ENCODE measurements around the gene IRF8.

IRF8 gene

GRCh38 chr16:85861095-85861825 is 37.7 kb upstream of the IRF8 start:
- Histone ChIP-seq H3K36me3 (peaks cover 0 to 18% (median 0%) of the 10 kb centered on the region in 11 experiments; a peak in 4 of 22 replicates), H3K9me3 (replicated peaks in 1 of 11) (peaks cover 7 to 26% (median 21%) of the 10 kb centered on the region in 11 experiments; a peak in 20 of 22 replicates), H3K9ac (peak overlapping the region in 4 of 11 experiments; percentile 26 to 49 (median 34); a peak in 3 of 22 replicates), H3K4me3 (no peak overlapping the region), H3K4me2 (peak overlapping the region; percentile 53 to 93 (median 80); a peak in 18 of 22 replicates), H3K27ac (peak overlapping the region; percentile 40 to 99 (median 94); a peak in 18 of 22 replicates), H3K4me1 (peaks cover 41 to 81% (median 73%) of the 10 kb centered on the region in 10 experiments), H3K27me3 (no peaks in the 10 kb centered on the region), H4K20me1 (no peaks in the 10 kb centered on the region)
- no peak for TF ChIP-seq Cebpa-rat (IDR thresholded peaks at IDR 0.05)

DNA sequence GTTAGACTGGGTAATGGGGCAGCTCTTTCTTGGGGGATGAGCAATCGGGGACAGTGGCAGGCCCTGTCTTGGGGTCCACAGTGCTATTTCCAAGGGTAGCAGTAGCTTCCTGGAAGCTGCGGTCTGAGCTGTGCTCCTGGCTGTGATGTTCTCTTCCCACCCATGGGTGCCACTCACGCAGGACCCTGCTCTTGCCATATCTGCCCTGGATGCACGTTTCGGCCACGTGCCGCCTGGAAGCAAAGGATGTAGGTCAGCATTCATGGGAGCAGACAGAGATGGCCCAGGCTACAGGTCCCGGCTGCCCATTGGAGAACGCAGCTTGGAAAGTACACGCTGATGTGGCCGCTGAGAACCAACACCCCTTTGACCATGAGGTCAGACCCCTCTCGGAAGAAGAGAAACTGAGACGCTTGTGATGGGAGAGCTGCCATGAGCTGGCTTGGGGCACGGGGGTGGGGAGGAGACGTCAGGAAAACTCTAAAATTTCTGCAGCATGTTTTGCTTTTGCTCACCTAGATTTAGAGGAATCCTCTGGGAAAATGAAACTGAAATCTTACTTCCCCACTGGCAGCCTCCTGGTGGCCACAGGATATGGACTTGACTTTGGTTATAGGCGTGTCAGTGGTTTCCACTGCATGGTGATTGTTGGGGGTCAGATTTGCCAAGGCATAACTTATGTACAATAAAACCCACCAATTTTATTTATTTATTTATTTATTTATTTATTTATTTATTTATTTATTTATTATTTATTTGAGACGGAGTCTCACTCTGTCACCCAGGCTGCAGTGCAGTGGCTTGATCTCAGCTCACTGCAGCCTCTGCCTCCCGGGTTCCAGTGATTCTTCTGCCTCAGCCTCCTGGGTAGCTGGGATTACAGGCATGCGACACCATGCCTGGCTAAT is 36.2 kb upstream of the IRF8 start:
- Histone ChIP-seq H3K4me3 (no peak overlapping the region), H3K27ac (peak overlapping the region in 7 of 11 experiments; percentile 18 to 50 (median 41); a peak in 11 of 22 replicates), H4K20me1 (no peaks in the 10 kb centered on the region), H3K4me1 (peaks cover 55 to 81% (median 73%) of the 10 kb centered on the region in 10 experiments), H3K9ac (peak overlapping the region in 1 of 11 experiments; percentile 24; a peak in 2 of 22 replicates), H3K9me3 (replicated peaks in 1 of 11) (peaks cover 7 to 39% (median 27%) of the 10 kb centered on the region in 11 experiments; a peak in 21 of 22 replicates), H3K4me2 (peak overlapping the region; percentile 21 to 92 (median 73); a peak in 21 of 22 replicates), H3K27me3 (no peaks in the 10 kb centered on the region), H3K36me3 (peaks cover 0 to 18% (median 0%) of the 10 kb centered on the region in 11 experiments; a peak in 4 of 22 replicates)
- no peak for TF ChIP-seq Cebpa-rat (IDR thresholded peaks at IDR 0.05)

GRCh38 chr16:85863384-85863774 is 35.6 kb upstream of the IRF8 start:
- Histone ChIP-seq H3K4me2 (peak overlapping the region in 7 of 11 experiments; percentile 11 to 92 (median 78); a peak in 8 of 22 replicates), H3K4me1 (peaks cover 55 to 81% (median 73%) of the 10 kb centered on the region in 10 experiments), H3K27ac (no peak overlapping the region), H3K36me3 (peaks cover 0 to 18% (median 0%) of the 10 kb centered on the region in 11 experiments; a peak in 4 of 22 replicates), H3K9ac (no peak overlapping the region), H4K20me1 (no peaks in the 10 kb centered on the region), H3K27me3 (no peaks in the 10 kb centered on the region), H3K4me3 (no peak overlapping the region), H3K9me3 (replicated peaks in 1 of 11) (peaks cover 7 to 45% (median 31%) of the 10 kb centered on the region in 11 experiments; a peak in 21 of 22 replicates)
- TF ChIP-seq Cebpa-rat (IDR thresholded peaks at IDR 0.05) = no peak

DNA sequence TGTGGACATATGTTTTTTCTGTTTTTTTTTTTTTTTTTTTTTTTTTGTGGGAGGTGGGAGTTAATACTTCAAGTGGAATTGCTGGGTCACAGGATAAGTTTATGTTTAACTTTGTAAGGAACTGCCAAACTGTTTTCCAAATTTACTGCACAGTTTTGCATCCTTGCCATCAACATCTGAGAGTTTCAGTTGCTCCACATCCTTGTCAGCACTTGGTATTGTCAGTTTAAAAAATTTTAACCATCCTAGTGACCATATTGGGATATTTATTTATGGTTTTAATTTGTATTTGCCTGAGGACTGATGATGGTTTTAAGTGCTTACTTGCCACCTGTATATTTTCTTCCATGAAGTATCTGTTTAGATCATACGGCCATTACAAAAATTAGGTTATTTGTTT is 34.0 kb upstream of the IRF8 start:
- peaks cover 7 to 45% (median 31%) of the 10 kb centered on the region in 11 experiments; a peak in 21 of 22 replicates for H3K9me3 ChIP-seq (replicated peaks in 1 of 11)
- H4K20me1 ChIP-seq = no peaks in the 10 kb centered on the region
- no peak overlapping the region for H3K4me3 ChIP-seq
- H3K4me2 ChIP-seq = no peak overlapping the region
- H3K36me3 ChIP-seq = peaks cover 0 to 18% (median 0%) of the 10 kb centered on the region in 11 experiments; a peak in 4 of 22 replicates
- no peaks in the 10 kb centered on the region for H3K27me3 ChIP-seq
- no peak for TF ChIP-seq Cebpa-rat (IDR thresholded peaks at IDR 0.05)
- H3K4me1 ChIP-seq = peaks cover 55 to 81% (median 72%) of the 10 kb centered on the region in 10 experiments
- no peak overlapping the region for H3K9ac ChIP-seq
- no peak overlapping the region for H3K27ac ChIP-seq

DNA sequence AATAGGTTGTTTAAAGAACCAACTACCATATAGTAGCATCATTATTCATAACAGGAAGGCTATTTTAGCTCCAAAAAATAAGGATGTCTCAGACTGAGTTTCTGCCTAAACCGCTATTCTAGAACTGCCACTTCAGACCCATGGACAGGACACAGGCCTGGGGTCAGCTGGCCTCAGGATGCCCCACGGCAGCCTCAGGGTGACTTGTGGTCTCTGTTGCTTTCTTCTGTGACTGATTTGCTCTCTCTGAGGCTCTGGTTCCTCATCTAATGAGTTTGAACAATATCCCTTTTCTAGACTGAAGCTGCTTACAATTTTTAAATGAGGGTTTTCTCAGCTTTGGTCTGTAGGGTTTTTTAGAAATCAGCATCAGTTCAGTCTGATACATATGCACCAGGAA is 31.8 kb upstream of the IRF8 start:
- H3K9ac ChIP-seq = peak overlapping the region in 10 of 11 experiments; percentile 13 to 64 (median 45); a peak in 12 of 22 replicates
- peaks cover 0 to 16% (median 0%) of the 10 kb centered on the region in 11 experiments; a peak in 4 of 22 replicates for H3K36me3 ChIP-seq
- peak overlapping the region; percentile 56 to 98 (median 85) for H3K27ac ChIP-seq
- H3K4me2 ChIP-seq = peak overlapping the region; percentile 71 to 98 (median 85)
- H3K9me3 ChIP-seq (replicated peaks in 1 of 11) = peaks cover 7 to 45% (median 31%) of the 10 kb centered on the region in 11 experiments; a peak in 21 of 22 replicates
- no peak for TF ChIP-seq Cebpa-rat (IDR thresholded peaks at IDR 0.05)
- H4K20me1 ChIP-seq = no peaks in the 10 kb centered on the region
- peaks cover 66 to 75% (median 72%) of the 10 kb centered on the region in 10 experiments for H3K4me1 ChIP-seq
- no peaks in the 10 kb centered on the region for H3K27me3 ChIP-seq
- peak overlapping the region in 1 of 10 experiments; percentile 51; a peak in 2 of 20 replicates for H3K4me3 ChIP-seq

- Histone ChIP-seq H4K20me1 (no peaks in the 10 kb centered on the region), H3K4me1 (peaks cover 68 to 76% (median 72%) of the 10 kb centered on the region in 10 experiments), H3K4me2 (peak overlapping the region; percentile 71 to 98 (median 85)), H3K4me3 (peak overlapping the region in 9 of 10 experiments; percentile 13 to 55 (median 47); a peak in 12 of 20 replicates), H3K27ac (peak overlapping the region; percentile 63 to 98 (median 87)), H3K36me3 (peaks cover 0 to 11% (median 0%) of the 10 kb centered on the region in 11 experiments; a peak in 4 of 22 replicates), H3K27me3 (no peaks in the 10 kb centered on the region), H3K9me3 (replicated peaks in 1 of 11) (peaks cover 7 to 45% (median 31%) of the 10 kb centered on the region in 11 experiments; a peak in 21 of 22 replicates), H3K9ac (peak overlapping the region; percentile 28 to 79 (median 54); a peak in 18 of 22 replicates)
- no peak for TF ChIP-seq Cebpa-rat (IDR thresholded peaks at IDR 0.05)
Measured at GRCh38 chr16:85868495-85868894, 30.5 kb upstream of the IRF8 start.

DNA sequence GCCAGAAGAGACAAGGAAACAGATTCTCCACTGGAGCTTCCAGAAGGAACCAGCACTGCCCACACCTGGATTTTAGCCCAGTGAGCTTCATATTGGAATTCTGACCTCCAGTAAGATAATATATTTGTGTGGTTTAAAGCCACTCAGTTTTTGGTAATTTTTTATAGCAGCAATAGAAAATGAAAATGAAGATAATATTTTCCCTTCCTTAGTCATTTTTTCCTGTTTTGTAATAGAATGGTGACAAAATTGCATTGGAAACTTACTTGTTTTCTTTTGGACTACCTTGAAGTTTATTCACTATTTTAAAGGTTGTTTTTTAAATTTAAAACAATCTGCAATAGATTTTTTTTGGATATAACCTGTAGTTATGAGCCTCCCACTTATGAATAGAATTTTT is 29.8 kb upstream of the IRF8 start:
- Histone ChIP-seq H3K9me3 (replicated peaks in 1 of 11) (peaks cover 7 to 40% (median 24%) of the 10 kb centered on the region in 11 experiments; a peak in 21 of 22 replicates), H3K9ac (peak overlapping the region; percentile 28 to 93 (median 63); a peak in 19 of 22 replicates), H3K36me3 (peaks cover 0 to 6% (median 0%) of the 10 kb centered on the region in 11 experiments; a peak in 4 of 22 replicates), H3K27me3 (no peaks in the 10 kb centered on the region), H3K4me2 (peak overlapping the region; percentile 71 to 98 (median 85)), H3K27ac (peak overlapping the region; percentile 63 to 98 (median 87)), H3K4me3 (peak overlapping the region in 9 of 10 experiments; percentile 13 to 59 (median 47); a peak in 13 of 20 replicates), H4K20me1 (no peaks in the 10 kb centered on the region), H3K4me1 (peaks cover 74 to 83% (median 79%) of the 10 kb centered on the region in 10 experiments)
- no peak for TF ChIP-seq Cebpa-rat (IDR thresholded peaks at IDR 0.05)
